Activated T-helper 2 cell treated with anti-CD3 and anti-CD28 coated beads, Interferon-gamma antibody, Interleukin-2, Interleukin-4, amounts not matched to agents 10 μg/mL and 5 μg/mL and 100 μg/mL, durations not matched to agents 14 hours and 24 hours and 36 hours (primary cell): ENCODE results near the gene ASB1. TPM values are rescaled to one million over a fixed set of nuclear protein-coding genes. Genes with fewer than 3 reads are reported as not detected.
"Not testable (repeated sequence)": the region's sequence is repeated elsewhere in the genome, so short reads cannot be mapped to it uniquely, and the experiment has no call there.

Experiments
- DNase-seq: peaks from one replicate; pipeline ENCODE4 v3.0.0; 2021; ENCODE audit warnings: low spot score
- H3K27ac Mint-ChIP-seq: one replicate; pipeline ENCODE4 v1.8.0; 2021; ENCODE audit warnings: mixed read lengths
- H3K27me3 Mint-ChIP-seq: one replicate; pipeline ENCODE4 v1.8.0; 2021; ENCODE audit warnings: low read depth, mixed read lengths
- H3K36me3 Mint-ChIP-seq: one replicate; pipeline ENCODE4 v1.8.0; 2021; ENCODE audit warnings: low read depth, mixed read lengths
- H3K4me1 Mint-ChIP-seq: one replicate; pipeline ENCODE4 v1.8.0; 2021; ENCODE audit warnings: low read depth, mixed read lengths
- H3K4me3 Mint-ChIP-seq: one replicate; pipeline ENCODE4 v1.8.0; 2021; ENCODE audit warnings: low read depth, mild to moderate bottlenecking, moderate library complexity, mixed read lengths
- H3K9me3 Mint-ChIP-seq: one replicate; pipeline ENCODE4 v1.8.0; 2021; ENCODE audit warnings: mixed read lengths
- intact Hi-C: fragments of 100-400 bp; cut with micrococcal nuclease; formaldehyde crosslinking; loops from one replicate; pipeline ENCODE4 v1.15.1; 2023
- total RNA-seq: library from RNA; stranded (reverse); gene quantifications from 2 replicates; pipeline ENCODE4 v1.2.3, GENCODE V29; 2022

ASB1 gene
- total RNA-seq, 1 donor from 2014 or later, result 36.3 TPM

GRCh38 chr2:238389988-238390589, 36.6 kb upstream of the ASB1 start:
- H3K27ac Mint-ChIP-seq, result no peak overlapping the region
- no peaks in the 10 kb centered on the region for H3K9me3 Mint-ChIP-seq
- H3K36me3 Mint-ChIP-seq, result no peaks in the 10 kb centered on the region
- no peak overlapping the region for H3K4me3 Mint-ChIP-seq
- H3K4me1 Mint-ChIP-seq, result peaks cover 2% of the 10 kb centered on the region
- peaks cover 2% of the 10 kb centered on the region for H3K27me3 Mint-ChIP-seq
- intact Hi-C loops, result no loop called here
- no peak for DNase-seq

DNA sequence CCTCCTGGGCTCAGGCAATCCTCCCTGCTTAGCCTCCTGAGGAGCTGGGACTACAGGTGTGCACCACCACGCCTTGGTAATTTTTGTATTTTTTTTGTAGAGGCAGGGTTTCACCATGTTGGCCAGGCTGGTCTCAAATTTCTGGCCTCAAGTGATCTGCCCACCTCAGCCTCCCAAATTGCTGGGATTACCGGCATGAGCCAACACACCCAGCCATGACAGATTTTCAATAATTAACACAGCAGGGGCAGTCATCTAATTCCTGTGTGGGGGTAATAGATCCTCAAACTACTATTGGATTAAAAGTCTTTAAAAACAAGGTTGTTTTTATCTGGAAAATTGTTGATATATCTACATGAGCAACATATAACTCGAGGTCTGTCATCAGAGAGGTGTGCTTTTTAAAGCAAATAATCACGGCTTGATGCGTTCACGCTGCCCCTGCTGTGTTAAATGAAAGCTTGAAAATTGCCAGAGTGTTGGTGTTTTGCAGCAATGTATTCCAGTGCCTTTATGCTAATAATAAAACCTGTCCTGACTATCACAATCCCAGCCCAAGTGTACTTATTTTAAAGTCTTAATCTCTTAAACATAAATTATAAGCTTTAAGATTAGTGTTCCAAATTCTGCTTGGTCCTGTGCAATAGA, 35.6 kb upstream of the ASB1 start:
- intact Hi-C loops, result no loop called here
- Mint-ChIP-seq H3K9me3 (no peaks in the 10 kb centered on the region), H3K4me1 (peaks cover 2% of the 10 kb centered on the region), H3K36me3 (no peaks in the 10 kb centered on the region), H3K27ac (no peak overlapping the region), H3K27me3 (peaks cover 2% of the 10 kb centered on the region), H3K4me3 (no peak overlapping the region)
- DNase-seq, result no peak

GRCh38 chr2:238396663-238397062, 30.1 kb upstream of the ASB1 start:
- no peak overlapping the region for H3K4me3 Mint-ChIP-seq

GRCh38 chr2:238397356-238397755, 29.4 kb upstream of the ASB1 start:
- Mint-ChIP-seq H3K4me3 (no peak overlapping the region), H3K27ac (no peak overlapping the region), H3K36me3 (no peaks in the 10 kb centered on the region), H3K27me3 (peaks cover 2% of the 10 kb centered on the region), H3K9me3 (no peaks in the 10 kb centered on the region), H3K4me1 (no peaks in the 10 kb centered on the region)
- intact Hi-C loops, result no loop called here
- DNase-seq, result no peak

More at GRCh38 chr2:238396663-238397062, 30.1 kb upstream of the ASB1 start:
- no peaks in the 10 kb centered on the region for H3K4me1 Mint-ChIP-seq
- H3K36me3 Mint-ChIP-seq, result no peaks in the 10 kb centered on the region
- H3K27ac Mint-ChIP-seq, result no peak overlapping the region
- H3K9me3 Mint-ChIP-seq, result no peaks in the 10 kb centered on the region
- intact Hi-C loops, result no loop called here
- DNase-seq, result no peak
- H3K27me3 Mint-ChIP-seq, result peaks cover 2% of the 10 kb centered on the region

GRCh38 chr2:238398577-238398976, 28.1 kb upstream of the ASB1 start:
- Mint-ChIP-seq H3K27ac (no peak overlapping the region), H3K9me3 (no peaks in the 10 kb centered on the region), H3K4me1 (no peaks in the 10 kb centered on the region), H3K36me3 (no peaks in the 10 kb centered on the region), H3K27me3 (peaks cover 2% of the 10 kb centered on the region), H3K4me3 (no peak overlapping the region)
- intact Hi-C loops, result no loop called here
- DNase-seq, result no peak

GRCh38 chr2:238399094-238399493, 27.6 kb upstream of the ASB1 start:
- Mint-ChIP-seq H3K27me3 (peaks cover 2% of the 10 kb centered on the region), H3K4me3 (no peak overlapping the region), H3K36me3 (no peaks in the 10 kb centered on the region), H3K27ac (no peak overlapping the region), H3K9me3 (no peaks in the 10 kb centered on the region), H3K4me1 (no peaks in the 10 kb centered on the region)
- intact Hi-C loops, result no loop called here
- DNase-seq, result no peak

- intact Hi-C loops, result no loop called here
These were observed 25.2 kb upstream of the ASB1 start for GRCh38 chr2:238401551-238401950.

GRCh38 chr2:238403632-238404405, 22.9 kb upstream of the ASB1 start:
- H3K4me1 Mint-ChIP-seq, result no peaks in the 10 kb centered on the region
- intact Hi-C loops, result no loop called here
- H3K36me3 Mint-ChIP-seq, result no peaks in the 10 kb centered on the region
- no peaks in the 10 kb centered on the region for H3K9me3 Mint-ChIP-seq
- H3K4me3 Mint-ChIP-seq, result no peak overlapping the region
- DNase-seq, result no peak
- H3K27ac Mint-ChIP-seq, result no peak overlapping the region
- no peaks in the 10 kb centered on the region for H3K27me3 Mint-ChIP-seq

More at GRCh38 chr2:238401551-238401950, 25.2 kb upstream of the ASB1 start:
- no peaks in the 10 kb centered on the region for H3K36me3 Mint-ChIP-seq
- no peak overlapping the region for H3K4me3 Mint-ChIP-seq
- H3K27ac Mint-ChIP-seq, result no peak overlapping the region
- no peaks in the 10 kb centered on the region for H3K27me3 Mint-ChIP-seq
- H3K9me3 Mint-ChIP-seq, result no peaks in the 10 kb centered on the region
- H3K4me1 Mint-ChIP-seq, result no peaks in the 10 kb centered on the region
- DNase-seq, result no peak

DNA sequence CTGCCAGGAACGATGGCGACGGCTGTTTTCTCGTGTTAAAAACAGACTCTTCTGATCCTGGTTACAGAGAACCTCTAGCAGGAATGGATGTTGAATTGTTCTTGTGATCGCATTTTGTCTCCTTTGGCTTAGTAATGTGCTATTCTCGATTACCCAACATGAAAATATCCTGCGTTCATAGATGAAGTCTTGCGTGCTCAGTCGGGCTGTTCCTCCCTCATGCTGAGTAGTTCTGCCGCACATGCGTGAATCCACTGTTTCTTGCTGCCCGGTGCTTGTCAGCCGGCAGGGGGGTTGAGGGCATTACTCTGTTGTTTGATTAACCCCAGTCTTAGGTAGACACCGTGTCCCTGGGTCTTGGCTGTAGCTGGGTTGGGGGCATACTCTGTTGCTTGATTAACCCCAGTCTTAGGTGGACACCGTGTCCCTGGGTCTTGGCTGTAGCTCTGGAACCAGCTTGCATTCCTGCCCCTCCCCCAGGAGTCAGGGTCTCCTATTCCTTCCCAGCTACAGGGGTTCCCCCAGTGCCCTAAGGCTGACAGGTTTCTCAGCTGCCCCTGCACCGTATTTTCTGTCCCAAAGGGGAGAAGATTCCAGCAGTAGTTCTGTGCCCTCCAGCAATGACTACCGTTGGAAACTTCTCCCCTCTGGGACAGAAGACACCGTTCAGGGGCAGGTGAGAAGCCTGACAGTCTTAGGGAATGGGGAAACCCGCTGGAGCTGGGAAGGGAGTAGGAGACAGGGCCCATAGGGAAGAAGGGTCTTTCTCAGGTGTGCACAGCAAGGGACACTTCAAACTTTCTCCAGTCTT, 22.1 kb upstream of the ASB1 start:
- H3K27me3 Mint-ChIP-seq, result no peaks in the 10 kb centered on the region
- no peak for DNase-seq
- no peaks in the 10 kb centered on the region for H3K36me3 Mint-ChIP-seq
- no peaks in the 10 kb centered on the region for H3K9me3 Mint-ChIP-seq
- intact Hi-C loops, result no loop called here
- no peak overlapping the region for H3K27ac Mint-ChIP-seq
- H3K4me3 Mint-ChIP-seq, result no peak overlapping the region
- no peaks in the 10 kb centered on the region for H3K4me1 Mint-ChIP-seq

DNA sequence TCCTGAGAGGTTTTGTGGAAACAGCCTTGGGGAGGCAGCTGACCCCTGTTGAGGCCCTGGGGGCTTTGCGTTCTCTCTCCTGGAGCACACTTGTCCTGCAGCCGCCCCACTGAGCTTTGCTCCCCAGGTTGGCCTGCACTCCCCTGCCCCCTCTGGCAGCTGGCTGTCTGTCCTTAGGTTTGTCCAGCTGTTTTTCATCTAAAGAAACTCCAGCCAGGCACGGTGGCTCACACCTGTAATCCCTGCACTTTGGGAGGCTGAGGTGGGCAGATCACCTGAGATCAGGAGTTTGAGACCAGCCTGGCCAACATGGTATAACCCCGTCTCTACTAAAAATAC, 21.5 kb upstream of the ASB1 start:
- H3K4me1 Mint-ChIP-seq, H3K4me3 Mint-ChIP-seq, H3K27me3 Mint-ChIP-seq, H3K9me3 Mint-ChIP-seq, intact Hi-C loops, H3K36me3 Mint-ChIP-seq, DNase-seq, H3K27ac Mint-ChIP-seq: not testable (repeated sequence)

- DNase-seq, result no peak
- no peak overlapping the region for H3K4me3 Mint-ChIP-seq
- intact Hi-C loops, result no loop called here
These were observed 20.3 kb upstream of the ASB1 start for GRCh38 chr2:238406221-238406997.

GRCh38 chr2:238406998-238407285, 19.8 kb upstream of the ASB1 start:
- Mint-ChIP-seq H3K27ac (no peak overlapping the region), H3K27me3 (no peaks in the 10 kb centered on the region), H3K36me3 (no peaks in the 10 kb centered on the region), H3K9me3 (no peaks in the 10 kb centered on the region), H3K4me3 (no peak overlapping the region), H3K4me1 (no peaks in the 10 kb centered on the region)
- intact Hi-C loops, result no loop called here
- no peak for DNase-seq

More at GRCh38 chr2:238406221-238406997, 20.3 kb upstream of the ASB1 start:
- H3K9me3 Mint-ChIP-seq, result no peaks in the 10 kb centered on the region
- no peak overlapping the region for H3K27ac Mint-ChIP-seq
- H3K4me1 Mint-ChIP-seq, result no peaks in the 10 kb centered on the region
- no peaks in the 10 kb centered on the region for H3K36me3 Mint-ChIP-seq
- no peaks in the 10 kb centered on the region for H3K27me3 Mint-ChIP-seq
